Hematopoietic multipotent progenitor cell treated with erythropoietin and hydrocortisone succinate and interleukin-3 and kit ligand, for 17 days (in vitro differentiated cells): ENCODE data around the gene CPA1.
"Not testable (repeated sequence)": the region's sequence is repeated elsewhere in the genome, so short reads cannot be mapped to it uniquely, and the experiment has no call there.

Experiments
- DNase-seq: peaks from one replicate; pipeline ENCODE4 v3.0.0-alpha.2; 2015; ENCODE audit warnings: low spot score

Gene CPA1

GRCh38 chr7:130372402-130373165 lies 7.7 kb upstream of the CPA1 start:
- no peak for DNase-seq

- no peak for DNase-seq
Measured at GRCh38 chr7:130374507-130374906, 5.8 kb upstream of the CPA1 start.

GRCh38 chr7:130376461-130376860 lies 3.8 kb upstream of the CPA1 start:
- DNase-seq: not testable (repeated sequence)

- DNase-seq: no peak
Measured at GRCh38 chr7:130377178-130377577, 3.1 kb upstream of the CPA1 start.

- DNase-seq: no peak
Measured at GRCh38 chr7:130379019-130379418, 1.3 kb upstream of the CPA1 start.

GRCh38 chr7:130379532-130379920 lies 768 bp upstream of the CPA1 start:
- DNase-seq: no peak

- no peak for DNase-seq
Measured at GRCh38 chr7:130380861-130381455, 664 bp downstream of the CPA1 start.

- DNase-seq: no peak
Measured at GRCh38 chr7:130381468-130382312, 1.4 kb downstream of the CPA1 start.

- no peak for DNase-seq
Measured at GRCh38 chr7:130383187-130383980, 3.1 kb downstream of the CPA1 start.

- DNase-seq: no peak
Measured at GRCh38 chr7:130384371-130384801, 4.1 kb downstream of the CPA1 start.

GRCh38 chr7:130384841-130385599 lies 4.7 kb downstream of the CPA1 start:
- DNase-seq: no peak

GRCh38 chr7:130385600-130386066 lies 5.3 kb downstream of the CPA1 start:
- no peak for DNase-seq

- DNase-seq: no peak
Measured at GRCh38 chr7:130386876-130387275, 6.6 kb downstream of the CPA1 start.

GRCh38 chr7:130387306-130387627 lies 7.0 kb downstream of the CPA1 start:
- no peak for DNase-seq

- no peak for DNase-seq
Measured at GRCh38 chr7:130387628-130388403, 7.5 kb downstream of the CPA1 start.

- no peak for DNase-seq
Measured at GRCh38 chr7:130388671-130389070, 8.4 kb downstream of the CPA1 start.

- DNase-seq: no peak
Measured at GRCh38 chr7:130390486-130390885, 10.2 kb downstream of the CPA1 start.

- no peak for DNase-seq
Measured at GRCh38 chr7:130393101-130393561, 12.8 kb downstream of the CPA1 start.

- DNase-seq: no peak
Measured at GRCh38 chr7:130393841-130394411, 13.6 kb downstream of the CPA1 start.
